Measurements from ENCODE around the gene STAG1.
"Not testable (repeated sequence)": the region's sequence is repeated elsewhere in the genome, so short reads cannot be mapped to it uniquely, and the experiment has no call there.

Gene STAG1

GRCh38 chr3:136512381-136512780, 239.8 kb downstream of the STAG1 start:
- DNase-seq: no peak

GRCh38 chr3:136505676-136506075, 246.5 kb downstream of the STAG1 start:
- no peak for DNase-seq

- DNase-seq: no peak
Measured at GRCh38 chr3:136503056-136503455, 249.1 kb downstream of the STAG1 start.

GRCh38 chr3:136498919-136499447, 253.2 kb downstream of the STAG1 start:
- no peak for DNase-seq

- no peak for DNase-seq
Measured at GRCh38 chr3:136495213-136495612, 257.0 kb downstream of the STAG1 start.

- DNase-seq: no peak
Measured at GRCh38 chr3:136490646-136491405, 261.4 kb downstream of the STAG1 start.

- no peak for DNase-seq
Measured at GRCh38 chr3:136485777-136486176, 266.4 kb downstream of the STAG1 start.

GRCh38 chr3:136476280-136476679, 275.9 kb downstream of the STAG1 start:
- DNase-seq: no peak

- DNase-seq: not testable (repeated sequence)
Measured at GRCh38 chr3:136474876-136475275, 277.3 kb downstream of the STAG1 start.

- DNase-seq: no peak
Measured at GRCh38 chr3:136473716-136474326, 278.4 kb downstream of the STAG1 start.

GRCh38 chr3:136465296-136465695, 286.9 kb downstream of the STAG1 start:
- no peak for DNase-seq

GRCh38 chr3:136464502-136464901, 287.7 kb downstream of the STAG1 start:
- no peak for DNase-seq

- DNase-seq: no peak
Measured at GRCh38 chr3:136463170-136463569, 289.0 kb downstream of the STAG1 start.

- no peak for DNase-seq
Measured at GRCh38 chr3:136457793-136458192, 294.4 kb downstream of the STAG1 start.

GRCh38 chr3:136456196-136456595, 296.0 kb downstream of the STAG1 start:
- DNase-seq: no peak

- DNase-seq: no peak
Measured at GRCh38 chr3:136444581-136444980, 307.6 kb downstream of the STAG1 start.

- DNase-seq: no peak
Measured at GRCh38 chr3:136437043-136437442, 315.1 kb downstream of the STAG1 start.

- no peak for DNase-seq
Measured at GRCh38 chr3:136434429-136434828, 317.7 kb downstream of the STAG1 start.

GRCh38 chr3:136432685-136433084, 319.5 kb downstream of the STAG1 start:
- DNase-seq: no peak

- DNase-seq: no peak
Measured at GRCh38 chr3:136428167-136428566, 324.0 kb downstream of the STAG1 start.

GRCh38 chr3:136427236-136427635, 324.9 kb downstream of the STAG1 start:
- no peak for DNase-seq

GRCh38 chr3:136414476-136414875, 337.7 kb downstream of the STAG1 start:
- DNase-seq: no peak

- no peak for DNase-seq
Measured at GRCh38 chr3:136412307-136412706, 339.9 kb downstream of the STAG1 start.

GRCh38 chr3:136409549-136409948, 342.6 kb downstream of the STAG1 start:
- no peak for DNase-seq
